ENCODE measurements around the gene SETD2.

SETD2 gene

GRCh38 chr3:46978381-46978780, 185.5 kb downstream of the SETD2 start:
- no peak for DNase-seq

- DNase-seq = no peak
These were observed 186.1 kb downstream of the SETD2 start for GRCh38 chr3:46977811-46978195.

- DNase-seq = peak; percentile 80 to 88 (median 84)
These were observed 187.4 kb downstream of the SETD2 start, which contains the start of gene CCDC12 for GRCh38 chr3:46976326-46977190. Gene CCDC12 (minus strand): TSS chr3:46976745. CDS start chr3:46976732, 13 bp downstream.

GRCh38 chr3:46974421-46975171, 189.3 kb downstream of the SETD2 start:
- DNase-seq = no peak

GRCh38 chr3:46972396-46972795, 191.5 kb downstream of the SETD2 start:
- no peak for DNase-seq

GRCh38 chr3:46971742-46972141, 192.2 kb downstream of the SETD2 start:
- DNase-seq = no peak

GRCh38 chr3:46971151-46971550, 192.8 kb downstream of the SETD2 start:
- no peak for DNase-seq

GRCh38 chr3:46970391-46971091, 193.4 kb downstream of the SETD2 start:
- no peak for DNase-seq

GRCh38 chr3:46968783-46969428, 195.0 kb downstream of the SETD2 start:
- no peak for DNase-seq

- no peak for DNase-seq
These were observed 197.1 kb downstream of the SETD2 start for GRCh38 chr3:46966811-46967210.

Measured in activated naive CD4-positive, alpha-beta T cell (primary cell).